ENCODE results near the gene HOXC4.
A peak's percentile ranks its signal among the peaks of the same experiment; 100 is the strongest.

Gene HOXC4

DNA sequence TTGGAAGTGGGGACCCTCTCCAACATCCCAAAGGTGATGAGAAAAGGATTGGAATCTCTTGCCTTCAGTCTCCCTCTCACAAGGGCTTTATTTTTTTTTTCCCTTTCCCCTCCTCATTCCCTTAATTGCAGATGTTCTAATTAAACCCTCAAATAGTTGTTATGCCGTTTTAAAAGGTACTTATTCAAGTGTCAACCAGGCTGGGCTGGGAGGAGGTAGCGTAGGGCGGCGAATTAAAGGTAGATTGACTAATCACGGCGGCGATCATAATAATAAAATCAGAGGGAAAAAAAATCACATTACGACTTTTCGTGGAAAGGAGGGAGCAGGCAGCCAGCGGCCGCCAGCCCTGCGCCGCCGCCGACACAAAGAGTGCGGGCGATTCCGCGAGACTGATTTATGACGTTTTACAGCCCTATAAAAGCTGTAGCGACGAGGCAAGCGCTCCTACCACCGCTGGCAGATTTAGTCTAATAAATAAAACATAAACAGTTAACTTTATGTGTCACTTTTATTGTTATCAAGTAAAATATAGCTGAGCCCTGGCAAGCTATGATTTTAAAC is 1.7 kb upstream of the HOXC4 start:
- DNase-seq (ENCODE audit: low spot score), result no peak
- Histone ChIP-seq H3K27ac (no peak overlapping the region), H3K4me3 (no peak overlapping the region)
- TF ChIP-seq, protein P1, sequence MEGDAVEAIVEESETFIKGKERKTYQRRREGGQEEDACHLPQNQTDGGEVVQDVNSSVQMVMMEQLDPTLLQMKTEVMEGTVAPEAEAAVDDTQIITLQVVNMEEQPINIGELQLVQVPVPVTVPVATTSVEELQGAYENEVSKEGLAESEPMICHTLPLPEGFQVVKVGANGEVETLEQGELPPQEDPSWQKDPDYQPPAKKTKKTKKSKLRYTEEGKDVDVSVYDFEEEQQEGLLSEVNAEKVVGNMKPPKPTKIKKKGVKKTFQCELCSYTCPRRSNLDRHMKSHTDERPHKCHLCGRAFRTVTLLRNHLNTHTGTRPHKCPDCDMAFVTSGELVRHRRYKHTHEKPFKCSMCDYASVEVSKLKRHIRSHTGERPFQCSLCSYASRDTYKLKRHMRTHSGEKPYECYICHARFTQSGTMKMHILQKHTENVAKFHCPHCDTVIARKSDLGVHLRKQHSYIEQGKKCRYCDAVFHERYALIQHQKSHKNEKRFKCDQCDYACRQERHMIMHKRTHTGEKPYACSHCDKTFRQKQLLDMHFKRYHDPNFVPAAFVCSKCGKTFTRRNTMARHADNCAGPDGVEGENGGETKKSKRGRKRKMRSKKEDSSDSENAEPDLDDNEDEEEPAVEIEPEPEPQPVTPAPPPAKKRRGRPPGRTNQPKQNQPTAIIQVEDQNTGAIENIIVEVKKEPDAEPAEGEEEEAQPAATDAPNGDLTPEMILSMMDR (IDR thresholded peaks at IDR 0.05), result no peak

DNA sequence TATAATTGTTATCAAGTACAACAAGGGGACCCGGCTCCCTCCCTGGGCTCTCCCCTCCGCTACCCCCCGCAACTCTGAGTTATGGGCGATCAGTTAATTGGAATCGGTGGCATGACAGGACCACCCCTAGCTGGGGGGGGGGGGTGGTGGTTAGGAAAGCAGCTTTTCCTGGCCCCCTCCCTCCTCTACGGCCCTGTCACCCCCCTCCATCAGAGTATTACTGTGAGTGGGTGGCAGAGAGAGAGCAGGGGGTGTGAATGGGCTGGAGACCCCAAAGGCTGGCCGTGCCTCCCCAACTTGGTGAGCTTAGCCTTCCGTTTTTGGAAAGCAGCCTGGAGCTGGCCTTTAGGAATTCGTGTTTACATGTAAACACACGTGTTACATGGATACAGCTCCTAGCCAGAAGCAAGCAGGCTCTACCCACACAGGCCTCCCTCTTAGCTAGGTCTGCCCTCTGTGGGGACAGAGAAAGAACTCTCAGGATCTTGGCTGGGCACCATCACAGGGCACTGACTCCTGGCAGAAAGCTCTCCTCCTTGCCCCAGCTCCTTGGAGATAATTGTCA is 1.1 kb upstream of the HOXC4 start:
- peak overlapping the region in 1 of 2 donors; percentile 59 for H3K27ac ChIP-seq
- no peak for DNase-seq (ENCODE audit: low spot score)
- TF ChIP-seq, protein P1 (IDR thresholded peaks at IDR 0.05), result no peak
- H3K4me3 ChIP-seq, result peak overlapping the region; percentile 83

DNA sequence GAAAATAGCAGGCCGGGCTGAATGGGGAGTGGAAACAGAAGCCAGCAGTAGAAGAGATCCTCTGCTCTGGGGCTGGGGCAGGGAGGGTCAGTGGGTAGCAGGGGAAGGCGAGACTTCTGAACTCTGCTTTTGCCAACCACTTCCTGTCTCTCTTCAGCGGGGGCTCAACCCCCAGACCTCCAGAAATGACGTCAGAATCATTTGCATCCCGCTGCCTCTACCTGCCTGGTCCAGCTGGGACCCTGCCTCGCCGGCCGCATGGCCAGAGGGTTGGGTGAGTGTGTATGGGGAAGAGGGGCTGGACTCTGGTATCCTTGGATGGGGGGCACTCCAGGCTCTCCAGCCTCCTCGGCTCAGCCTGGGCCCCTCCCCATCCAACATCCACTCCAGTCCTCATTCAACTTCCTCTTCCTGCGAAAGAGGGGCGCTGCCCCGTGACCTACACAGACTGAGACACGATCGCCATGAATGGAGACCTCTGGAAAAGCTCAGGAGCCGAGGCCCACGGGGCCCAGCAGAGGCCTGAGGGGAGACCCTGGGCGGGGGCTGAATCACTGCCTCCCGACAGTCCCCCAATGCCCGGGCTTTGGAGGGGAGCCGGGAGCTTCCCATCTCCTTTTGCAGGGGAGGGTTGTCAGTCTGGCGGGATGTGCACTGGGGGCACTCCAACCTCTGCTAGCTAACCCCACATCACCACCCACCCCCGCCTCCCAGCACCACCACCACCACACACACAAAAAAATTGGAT is 458 bp upstream of the HOXC4 start:
- Histone ChIP-seq H3K4me3 (peak overlapping the region; percentile 83), H3K27ac (peak overlapping the region; percentile 13 to 59)
- TF ChIP-seq, protein P1 (IDR thresholded peaks at IDR 0.05), result no peak
- DNase-seq (ENCODE audit: low spot score), result no peak

DNA sequence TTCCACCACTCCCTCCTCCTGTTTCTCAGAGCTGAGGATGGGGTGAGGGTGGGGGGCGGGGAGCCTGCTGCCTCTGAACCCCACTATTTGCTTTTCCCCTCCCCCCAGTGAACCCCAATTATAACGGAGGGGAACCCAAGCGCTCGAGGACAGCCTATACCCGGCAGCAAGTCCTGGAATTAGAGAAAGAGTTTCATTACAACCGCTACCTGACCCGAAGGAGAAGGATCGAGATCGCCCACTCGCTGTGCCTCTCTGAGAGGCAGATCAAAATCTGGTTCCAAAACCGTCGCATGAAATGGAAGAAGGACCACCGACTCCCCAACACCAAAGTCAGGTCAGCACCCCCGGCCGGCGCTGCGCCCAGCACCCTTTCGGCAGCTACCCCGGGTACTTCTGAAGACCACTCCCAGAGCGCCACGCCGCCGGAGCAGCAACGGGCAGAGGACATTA is 1.1 kb downstream of the HOXC4 start:
- Histone ChIP-seq H3K27ac (no peak overlapping the region), H3K4me3 (peak overlapping the region; percentile 83)
- no peak for DNase-seq (ENCODE audit: low spot score)
- TF ChIP-seq, protein P1 (IDR thresholded peaks at IDR 0.05), result no peak

DNA sequence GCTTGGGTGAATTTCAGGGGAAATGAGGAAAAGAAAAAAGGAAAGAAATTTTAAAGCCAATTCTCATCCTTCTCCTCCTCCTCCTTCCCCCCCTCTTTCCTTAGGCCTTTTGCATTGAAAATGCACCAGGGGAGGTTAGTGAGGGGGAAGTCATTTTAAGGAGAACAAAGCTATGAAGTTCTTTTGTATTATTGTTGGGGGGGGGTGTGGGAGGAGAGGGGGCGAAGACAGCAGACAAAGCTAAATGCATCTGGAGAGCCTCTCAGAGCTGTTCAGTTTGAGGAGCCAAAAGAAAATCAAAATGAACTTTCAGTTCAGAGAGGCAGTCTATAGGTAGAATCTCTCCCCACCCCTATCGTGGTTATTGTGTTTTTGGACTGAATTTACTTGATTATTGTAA is 1.9 kb downstream of the HOXC4 start:
- no peak for DNase-seq (ENCODE audit: low spot score)
- no peak overlapping the region for H3K4me3 ChIP-seq
- H3K27ac ChIP-seq, result no peak overlapping the region
- TF ChIP-seq, protein P1 (IDR thresholded peaks at IDR 0.05), result no peak

DNA sequence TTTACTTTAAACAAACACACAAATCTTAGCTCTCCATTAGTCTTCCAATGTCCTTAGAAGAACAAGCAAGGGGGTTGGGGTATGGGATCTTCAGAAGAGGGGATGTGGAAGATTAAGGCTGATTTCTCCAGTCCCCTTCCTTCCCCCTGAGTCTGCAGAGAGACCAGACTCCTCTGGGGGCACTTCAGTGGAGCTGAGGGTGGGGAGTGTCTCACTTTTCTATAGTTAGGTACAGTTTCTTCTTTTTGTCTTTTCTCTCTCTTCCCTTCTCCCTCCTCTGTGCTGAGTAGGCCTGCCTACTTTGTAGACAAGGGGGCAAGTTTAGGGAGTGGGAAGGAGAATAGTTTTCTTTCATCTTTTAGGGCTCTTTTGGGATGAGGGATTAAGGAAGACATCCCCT is 2.5 kb downstream of the HOXC4 start:
- Histone ChIP-seq H3K4me3 (no peak overlapping the region), H3K27ac (no peak overlapping the region)
- no peak for DNase-seq (ENCODE audit: low spot score)
- TF ChIP-seq, protein P1 (IDR thresholded peaks at IDR 0.05), result no peak
